Islet of Langerhans (tissue), 1 donor: ENCODE measurements around the gene AP1M1.

Source experiments
- FAIRE-seq: peaks from one replicate; lab custom pipeline; 2011; peaks lifted over from hg19 to GRCh38; lab: Jason Lieb, UNC

Gene AP1M1

GRCh38 chr19:16233836-16234551, 36.3 kb downstream of the AP1M1 start:
- no peak for FAIRE-seq

- FAIRE-seq: no peak
Measured at GRCh38 chr19:16234552-16235445, 37.1 kb downstream of the AP1M1 start.

- FAIRE-seq: no peak
Measured at GRCh38 chr19:16235811-16236652, 38.3 kb downstream of the AP1M1 start.

GRCh38 chr19:16244091-16244490, 46.4 kb downstream of the AP1M1 start:
- FAIRE-seq: no peak

- no peak for FAIRE-seq
Measured at GRCh38 chr19:16247353-16248182, 49.9 kb downstream of the AP1M1 start.

GRCh38 chr19:16248380-16249023, 50.8 kb downstream of the AP1M1 start:
- no peak for FAIRE-seq

GRCh38 chr19:16249826-16250404, 52.2 kb downstream of the AP1M1 start:
- FAIRE-seq: no peak

GRCh38 chr19:16252459-16253205, 54.9 kb downstream of the AP1M1 start:
- no peak for FAIRE-seq

- no peak for FAIRE-seq
Measured at GRCh38 chr19:16254851-16255408, 57.2 kb downstream of the AP1M1 start.

- no peak for FAIRE-seq
Measured at GRCh38 chr19:16257509-16258002, 59.8 kb downstream of the AP1M1 start.

GRCh38 chr19:16258440-16258903, 60.8 kb downstream of the AP1M1 start:
- no peak for FAIRE-seq

- FAIRE-seq: no peak
Measured at GRCh38 chr19:16259385-16260159, 61.9 kb downstream of the AP1M1 start.

GRCh38 chr19:16260160-16260811, 62.6 kb downstream of the AP1M1 start:
- no peak for FAIRE-seq

- no peak for FAIRE-seq
Measured at GRCh38 chr19:16260812-16261161, 63.1 kb downstream of the AP1M1 start.

- no peak for FAIRE-seq
Measured at GRCh38 chr19:16261584-16262368, 64.1 kb downstream of the AP1M1 start.

- FAIRE-seq: no peak
Measured at GRCh38 chr19:16262618-16263017, 64.9 kb downstream of the AP1M1 start.

- no peak for FAIRE-seq
Measured at GRCh38 chr19:16263141-16263761, 65.5 kb downstream of the AP1M1 start.
